Measurements from ENCODE around the gene MOCS1. TPM values are rescaled to one million over a fixed set of nuclear protein-coding genes. Genes with fewer than 3 reads are reported as not detected.

MOCS1 gene
- total RNA-seq, 1 donor = 25.3 TPM

- DNase-seq (ENCODE audit: insufficient read length, low spot score, missing footprints) = no peak
- no peaks in the 10 kb centered on the region for H3K27me3 ChIP-seq (ENCODE audit: insufficient read depth, low read length)
- no peaks in the 10 kb centered on the region for H3K79me2 ChIP-seq (ENCODE audit: insufficient read depth, low read length)
- no peaks in the 10 kb centered on the region for H4K20me1 ChIP-seq (ENCODE audit: insufficient read depth, low read length)
- no peak overlapping the region for H2AFZ ChIP-seq (ENCODE audit: low read length)
- H3K4me1 ChIP-seq (ENCODE audit: insufficient read depth, low read length) = no peaks in the 10 kb centered on the region
- H3K4me3 ChIP-seq (ENCODE audit: insufficient read depth, low read length) = no peak overlapping the region
- no peak overlapping the region for H3K4me2 ChIP-seq (ENCODE audit: insufficient read depth, low read length)
- H3K27ac ChIP-seq (ENCODE audit: low read depth, low read length) = no peak overlapping the region
- TF ChIP-seq, protein P1, sequence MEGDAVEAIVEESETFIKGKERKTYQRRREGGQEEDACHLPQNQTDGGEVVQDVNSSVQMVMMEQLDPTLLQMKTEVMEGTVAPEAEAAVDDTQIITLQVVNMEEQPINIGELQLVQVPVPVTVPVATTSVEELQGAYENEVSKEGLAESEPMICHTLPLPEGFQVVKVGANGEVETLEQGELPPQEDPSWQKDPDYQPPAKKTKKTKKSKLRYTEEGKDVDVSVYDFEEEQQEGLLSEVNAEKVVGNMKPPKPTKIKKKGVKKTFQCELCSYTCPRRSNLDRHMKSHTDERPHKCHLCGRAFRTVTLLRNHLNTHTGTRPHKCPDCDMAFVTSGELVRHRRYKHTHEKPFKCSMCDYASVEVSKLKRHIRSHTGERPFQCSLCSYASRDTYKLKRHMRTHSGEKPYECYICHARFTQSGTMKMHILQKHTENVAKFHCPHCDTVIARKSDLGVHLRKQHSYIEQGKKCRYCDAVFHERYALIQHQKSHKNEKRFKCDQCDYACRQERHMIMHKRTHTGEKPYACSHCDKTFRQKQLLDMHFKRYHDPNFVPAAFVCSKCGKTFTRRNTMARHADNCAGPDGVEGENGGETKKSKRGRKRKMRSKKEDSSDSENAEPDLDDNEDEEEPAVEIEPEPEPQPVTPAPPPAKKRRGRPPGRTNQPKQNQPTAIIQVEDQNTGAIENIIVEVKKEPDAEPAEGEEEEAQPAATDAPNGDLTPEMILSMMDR (IDR thresholded peaks at IDR 0.05; ENCODE audit: extremely low read depth, low read depth, low read length) = no peak
- H3K36me3 ChIP-seq (ENCODE audit: insufficient read depth, low read length) = peaks cover 14% of the 10 kb centered on the region
- no peaks in the 10 kb centered on the region for H3K9me3 ChIP-seq (ENCODE audit: low read depth, low read length)
Measured at GRCh38 chr6:39911513-39912125, 22.6 kb downstream of the MOCS1 start.

DNA sequence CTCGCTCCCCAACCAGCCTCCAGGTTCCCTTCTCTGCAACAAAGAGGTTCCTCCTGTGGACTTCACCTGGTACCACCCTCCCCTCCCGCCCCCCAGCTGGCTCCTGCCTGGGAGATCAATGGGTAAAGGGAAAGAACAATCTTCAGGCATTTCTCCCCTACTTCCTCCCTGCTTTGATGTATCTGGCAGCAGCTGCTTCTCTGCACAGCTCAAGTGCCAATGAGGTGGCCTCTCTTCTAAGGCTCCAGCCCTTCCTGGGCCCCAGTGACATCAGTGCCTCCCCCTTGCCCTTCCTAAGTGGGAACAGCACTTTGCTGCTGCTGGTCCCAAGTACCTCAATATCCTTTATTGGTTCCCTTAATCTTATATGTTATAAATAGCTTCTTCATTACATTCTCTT, 23.5 kb downstream of the MOCS1 start:
- H3K4me3 ChIP-seq (ENCODE audit: insufficient read depth, low read length) = no peak overlapping the region
- H2AFZ ChIP-seq (ENCODE audit: low read length) = no peak overlapping the region
- H3K27ac ChIP-seq (ENCODE audit: low read depth, low read length) = no peak overlapping the region
- DNase-seq (ENCODE audit: insufficient read length, low spot score, missing footprints) = no peak
- TF ChIP-seq, protein P1 (IDR thresholded peaks at IDR 0.05; ENCODE audit: extremely low read depth, low read depth, low read length) = no peak
- H4K20me1 ChIP-seq (ENCODE audit: insufficient read depth, low read length) = no peaks in the 10 kb centered on the region
- H3K4me1 ChIP-seq (ENCODE audit: insufficient read depth, low read length) = no peaks in the 10 kb centered on the region
- H3K4me2 ChIP-seq (ENCODE audit: insufficient read depth, low read length) = no peak overlapping the region
- no peaks in the 10 kb centered on the region for H3K27me3 ChIP-seq (ENCODE audit: insufficient read depth, low read length)
- no peaks in the 10 kb centered on the region for H3K79me2 ChIP-seq (ENCODE audit: insufficient read depth, low read length)
- peaks cover 11% of the 10 kb centered on the region for H3K36me3 ChIP-seq (ENCODE audit: insufficient read depth, low read length)
- no peaks in the 10 kb centered on the region for H3K9me3 ChIP-seq (ENCODE audit: low read depth, low read length)

- no peak overlapping the region for H2AFZ ChIP-seq (ENCODE audit: low read length)
- H3K27ac ChIP-seq (ENCODE audit: low read depth, low read length) = no peak overlapping the region
- no peaks in the 10 kb centered on the region for H3K9me3 ChIP-seq (ENCODE audit: low read depth, low read length)
- TF ChIP-seq, protein P1 (IDR thresholded peaks at IDR 0.05; ENCODE audit: extremely low read depth, low read depth, low read length) = no peak
- H3K79me2 ChIP-seq (ENCODE audit: insufficient read depth, low read length) = no peaks in the 10 kb centered on the region
- H3K27me3 ChIP-seq (ENCODE audit: insufficient read depth, low read length) = no peaks in the 10 kb centered on the region
- DNase-seq (ENCODE audit: insufficient read length, low spot score, missing footprints) = no peak
- H3K4me2 ChIP-seq (ENCODE audit: insufficient read depth, low read length) = no peak overlapping the region
- no peaks in the 10 kb centered on the region for H4K20me1 ChIP-seq (ENCODE audit: insufficient read depth, low read length)
- H3K36me3 ChIP-seq (ENCODE audit: insufficient read depth, low read length) = peaks cover 14% of the 10 kb centered on the region
- H3K4me3 ChIP-seq (ENCODE audit: insufficient read depth, low read length) = no peak overlapping the region
- no peaks in the 10 kb centered on the region for H3K4me1 ChIP-seq (ENCODE audit: insufficient read depth, low read length)
Measured at GRCh38 chr6:39910164-39910563, 24.1 kb downstream of the MOCS1 start.

DNA sequence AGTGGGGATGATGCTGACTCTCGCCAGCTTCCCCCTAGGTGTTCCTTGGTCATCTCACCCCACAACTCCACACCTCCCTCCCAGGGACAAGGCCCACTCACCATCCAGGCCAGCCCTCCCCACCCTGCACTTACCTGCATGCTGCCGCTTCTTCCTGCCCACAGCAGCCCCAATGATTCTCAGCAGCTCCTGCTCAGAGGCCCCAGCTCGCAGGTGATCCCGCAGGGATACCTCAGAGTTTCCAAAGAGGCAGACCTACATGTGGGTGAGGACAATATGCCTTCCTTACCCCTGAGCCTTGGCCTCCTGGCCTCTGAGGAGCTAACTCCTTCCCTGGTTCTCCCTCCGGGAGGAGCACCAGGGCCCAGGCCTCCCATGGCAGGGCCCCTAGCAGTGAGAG, 24.6 kb downstream of the MOCS1 start:
- Histone ChIP-seq H3K9me3 (ENCODE audit: low read depth, low read length) (no peaks in the 10 kb centered on the region), H3K36me3 (ENCODE audit: insufficient read depth, low read length) (peaks cover 17% of the 10 kb centered on the region), H4K20me1 (ENCODE audit: insufficient read depth, low read length) (no peaks in the 10 kb centered on the region), H2AFZ (ENCODE audit: low read length) (no peak overlapping the region), H3K4me3 (ENCODE audit: insufficient read depth, low read length) (no peak overlapping the region), H3K4me2 (ENCODE audit: insufficient read depth, low read length) (no peak overlapping the region), H3K79me2 (ENCODE audit: insufficient read depth, low read length) (no peaks in the 10 kb centered on the region), H3K4me1 (ENCODE audit: insufficient read depth, low read length) (no peaks in the 10 kb centered on the region), H3K27me3 (ENCODE audit: insufficient read depth, low read length) (no peaks in the 10 kb centered on the region), H3K27ac (ENCODE audit: low read depth, low read length) (no peak overlapping the region)
- TF ChIP-seq, protein P1 (IDR thresholded peaks at IDR 0.05; ENCODE audit: extremely low read depth, low read depth, low read length) = no peak
- DNase-seq (ENCODE audit: insufficient read length, low spot score, missing footprints) = no peak
